ENCODE measurements around the gene SCFD2.
A peak's percentile ranks its signal among the peaks of the same experiment; 100 is the strongest.
"Not testable (repeated sequence)": the region's sequence is repeated elsewhere in the genome, so short reads cannot be mapped to it uniquely, and the experiment has no call there.

The SCFD2 gene

GRCh38 chr4:53189011-53189410 is 176.8 kb downstream of the SCFD2 start:
- DNase-seq (ENCODE audit: low read depth): peak; percentile 28

DNA sequence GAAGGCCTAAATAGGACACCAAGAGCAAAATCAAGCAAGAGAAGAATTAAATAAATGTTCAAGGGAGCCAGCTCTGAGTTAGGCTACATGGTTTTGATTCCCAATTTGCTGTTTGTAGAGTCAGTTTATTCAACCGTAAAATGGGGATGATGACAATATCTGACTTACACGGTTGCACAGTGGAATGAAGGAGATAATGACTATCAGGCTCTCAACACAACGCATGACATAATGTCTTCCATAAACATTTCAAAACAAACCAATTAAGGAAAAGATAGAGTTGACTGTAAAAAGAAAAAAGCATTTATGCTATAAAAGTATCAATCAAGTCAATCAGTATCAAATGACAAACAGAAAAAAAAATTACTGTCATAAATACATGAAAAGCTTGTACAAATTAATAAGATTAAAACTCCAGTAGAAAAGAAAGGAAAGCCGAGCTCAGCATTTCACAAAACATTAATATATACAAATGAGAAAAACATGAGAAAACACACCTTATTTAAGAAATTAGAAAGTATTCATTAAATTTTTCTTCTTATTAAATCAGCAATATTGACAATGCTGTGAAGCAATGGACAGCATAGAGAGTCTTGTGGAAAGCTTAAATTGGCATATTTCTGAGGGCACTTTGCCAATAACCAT is 179.0 kb downstream of the SCFD2 start:
- no peak for DNase-seq (ENCODE audit: low read depth)

DNA sequence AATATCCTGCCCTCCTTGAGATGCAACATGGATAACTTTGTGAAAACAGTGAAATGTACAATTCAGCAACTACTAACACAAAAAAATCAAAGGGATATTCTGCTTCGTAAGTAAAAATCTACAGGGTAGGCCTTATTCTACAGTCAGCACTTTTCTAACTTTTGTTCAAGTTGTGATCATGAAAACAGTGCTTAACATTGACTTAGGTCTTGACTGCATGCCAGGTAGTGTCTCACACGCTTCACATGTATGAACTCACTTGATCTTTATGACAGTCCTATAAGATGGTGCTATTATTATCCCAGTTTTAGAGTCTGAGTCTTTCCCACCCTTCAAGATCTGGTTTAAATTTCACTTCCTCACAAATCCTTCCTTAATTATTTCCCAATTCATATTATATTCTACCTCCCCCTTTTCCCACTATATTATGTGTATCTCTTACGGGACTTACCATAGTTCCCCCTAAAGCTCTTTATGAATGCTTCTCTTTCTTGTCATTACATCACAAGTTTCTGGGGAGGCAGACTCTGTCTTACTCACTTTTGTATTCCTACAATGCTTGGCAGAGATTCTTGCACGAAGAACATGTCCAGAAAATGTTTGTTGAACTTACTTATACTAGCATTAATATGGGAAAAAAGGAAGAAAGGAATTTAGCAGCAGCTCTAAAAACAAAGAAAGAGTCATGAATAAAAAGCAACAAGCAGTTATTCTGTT is 179.8 kb downstream of the SCFD2 start:
- DNase-seq (ENCODE audit: low read depth): no peak

- DNase-seq (ENCODE audit: low read depth): no peak
These were observed 182.1 kb downstream of the SCFD2 start for GRCh38 chr4:53183754-53184153.

- DNase-seq (ENCODE audit: low read depth): not testable (repeated sequence)
These were observed 188.1 kb downstream of the SCFD2 start for GRCh38 chr4:53177751-53178150.

GRCh38 chr4:53175640-53176039 is 190.2 kb downstream of the SCFD2 start:
- no peak for DNase-seq (ENCODE audit: low read depth)

GRCh38 chr4:53174823-53175222 is 191.0 kb downstream of the SCFD2 start:
- no peak for DNase-seq (ENCODE audit: low read depth)

- no peak for DNase-seq (ENCODE audit: low read depth)
These were observed 192.3 kb downstream of the SCFD2 start for GRCh38 chr4:53173576-53173975.

GRCh38 chr4:53171797-53172196 is 194.1 kb downstream of the SCFD2 start:
- no peak for DNase-seq (ENCODE audit: low read depth)

- no peak for DNase-seq (ENCODE audit: low read depth)
These were observed 195.9 kb downstream of the SCFD2 start for GRCh38 chr4:53169695-53170617.

GRCh38 chr4:53168228-53168627 is 197.6 kb downstream of the SCFD2 start:
- peak; percentile 9 for DNase-seq (ENCODE audit: low read depth)

DNA sequence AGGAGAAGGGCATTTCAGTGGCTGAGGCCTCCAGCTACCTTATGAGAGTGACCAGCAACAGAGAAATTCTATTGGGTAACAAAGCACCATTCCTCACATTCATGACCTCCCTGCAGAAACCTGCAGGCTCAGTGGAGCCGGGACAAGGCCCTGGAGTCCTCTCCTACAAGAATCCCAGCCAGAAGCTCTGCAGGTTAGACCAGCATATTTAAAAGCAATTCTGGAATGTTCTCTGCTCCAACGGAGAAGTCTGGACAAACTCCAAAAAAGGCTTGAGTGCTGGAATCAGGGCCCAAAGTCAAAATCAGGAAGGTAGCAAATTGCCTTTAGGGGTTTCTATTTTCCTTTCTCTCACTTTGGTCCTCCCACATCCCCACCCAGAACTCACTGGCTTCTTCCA is 202.9 kb downstream of the SCFD2 start:
- no peak for DNase-seq (ENCODE audit: low read depth)

DNA sequence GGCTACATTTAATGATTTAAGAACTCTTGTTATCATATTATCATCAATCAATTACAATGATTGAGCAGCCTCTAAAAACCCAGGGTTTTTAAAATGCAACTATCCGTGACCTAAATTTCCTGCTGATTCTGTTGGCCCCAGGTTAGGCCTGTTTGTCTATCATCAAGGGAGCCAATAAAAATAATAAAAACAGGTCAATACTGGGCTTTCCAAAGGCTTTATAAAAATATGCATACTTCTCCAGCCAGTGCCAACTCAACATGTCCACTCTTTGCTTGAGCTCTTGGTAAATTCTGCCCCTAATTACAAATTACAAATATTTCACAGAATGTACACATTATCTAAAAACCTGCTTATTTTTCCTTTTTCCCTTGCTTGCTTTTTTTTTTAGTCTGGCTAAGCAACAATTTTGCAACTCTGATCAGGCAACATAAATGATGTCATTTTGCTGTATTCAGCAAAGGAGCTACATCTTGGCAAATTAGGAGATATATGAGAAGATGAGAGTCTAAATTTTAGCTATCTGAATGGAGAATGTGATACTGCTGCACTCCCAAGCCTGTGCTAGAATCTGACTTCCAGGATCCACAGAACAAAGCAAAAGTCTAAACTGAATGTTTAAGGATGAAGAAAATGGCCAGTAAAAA is 204.0 kb downstream of the SCFD2 start:
- DNase-seq (ENCODE audit: low read depth): no peak

DNA sequence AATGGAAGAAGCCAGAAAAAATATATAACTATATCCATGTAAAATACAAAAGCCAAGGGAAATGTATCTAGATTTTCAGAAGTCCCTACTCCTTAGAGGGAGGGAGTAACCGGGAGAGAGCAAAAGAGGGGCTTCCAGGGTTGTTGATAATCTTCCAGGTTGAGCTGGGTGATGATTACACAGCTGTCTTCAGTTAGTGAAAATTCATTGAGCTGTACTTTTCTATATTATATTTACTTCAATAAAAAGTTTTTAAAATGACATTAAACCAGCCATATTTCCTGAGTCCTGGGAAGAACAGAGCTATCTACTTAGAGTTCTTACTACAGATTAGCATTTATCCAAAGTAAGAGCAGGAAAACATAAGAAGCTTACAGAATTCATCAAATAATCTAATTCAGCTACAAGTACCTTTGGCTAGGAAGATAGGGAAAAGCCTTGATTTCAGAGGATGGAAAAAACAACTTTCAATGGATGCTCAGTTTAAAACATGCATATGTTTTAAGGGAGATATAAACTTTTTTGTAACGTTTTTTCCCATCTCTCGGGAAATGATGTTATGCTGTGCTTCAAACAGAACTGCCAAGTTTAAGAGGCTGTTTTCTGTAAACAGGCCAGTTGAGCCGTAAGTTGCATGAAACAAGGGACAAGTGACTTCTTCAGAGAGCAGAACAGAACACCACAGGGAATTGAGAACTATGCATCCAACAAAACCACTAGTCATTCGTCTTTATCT is 204.6 kb downstream of the SCFD2 start:
- DNase-seq (ENCODE audit: low read depth): no peak

DNA sequence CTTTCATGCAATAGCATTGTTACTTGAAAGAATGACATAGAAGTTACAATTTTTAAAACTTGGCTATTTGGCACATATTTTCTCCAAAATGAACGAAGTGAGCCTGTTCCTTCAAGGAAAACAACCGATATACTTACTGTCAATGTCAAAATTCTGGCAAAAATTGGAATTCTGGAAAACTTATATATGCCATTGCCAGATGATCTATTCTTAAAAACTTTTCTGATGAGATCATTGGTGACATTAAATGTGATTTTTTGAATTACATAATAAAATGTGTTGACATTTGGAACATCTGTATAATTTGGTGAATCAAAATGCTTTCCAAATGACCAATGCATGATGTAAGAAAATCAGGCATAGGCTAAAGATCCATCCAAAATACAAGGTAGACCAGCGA is 209.0 kb downstream of the SCFD2 start:
- DNase-seq (ENCODE audit: low read depth): no peak

- DNase-seq (ENCODE audit: low read depth): no peak
These were observed 213.4 kb downstream of the SCFD2 start for GRCh38 chr4:53152467-53152866.

DNA sequence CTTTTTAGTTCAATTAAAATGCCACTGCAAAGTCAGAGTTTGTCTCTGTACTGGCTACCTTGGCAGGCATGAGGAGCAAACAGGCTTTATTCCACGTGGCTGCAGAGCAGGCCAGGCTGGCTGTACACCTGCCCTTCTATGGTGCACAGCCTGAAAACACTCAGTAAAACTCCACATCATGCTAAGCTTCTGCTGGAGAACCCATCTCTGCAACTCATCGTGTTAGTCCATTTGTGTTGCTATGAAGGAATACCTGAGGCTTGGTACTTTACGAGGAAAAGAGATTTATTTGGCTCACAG is 214.4 kb downstream of the SCFD2 start:
- no peak for DNase-seq (ENCODE audit: low read depth)

DNA sequence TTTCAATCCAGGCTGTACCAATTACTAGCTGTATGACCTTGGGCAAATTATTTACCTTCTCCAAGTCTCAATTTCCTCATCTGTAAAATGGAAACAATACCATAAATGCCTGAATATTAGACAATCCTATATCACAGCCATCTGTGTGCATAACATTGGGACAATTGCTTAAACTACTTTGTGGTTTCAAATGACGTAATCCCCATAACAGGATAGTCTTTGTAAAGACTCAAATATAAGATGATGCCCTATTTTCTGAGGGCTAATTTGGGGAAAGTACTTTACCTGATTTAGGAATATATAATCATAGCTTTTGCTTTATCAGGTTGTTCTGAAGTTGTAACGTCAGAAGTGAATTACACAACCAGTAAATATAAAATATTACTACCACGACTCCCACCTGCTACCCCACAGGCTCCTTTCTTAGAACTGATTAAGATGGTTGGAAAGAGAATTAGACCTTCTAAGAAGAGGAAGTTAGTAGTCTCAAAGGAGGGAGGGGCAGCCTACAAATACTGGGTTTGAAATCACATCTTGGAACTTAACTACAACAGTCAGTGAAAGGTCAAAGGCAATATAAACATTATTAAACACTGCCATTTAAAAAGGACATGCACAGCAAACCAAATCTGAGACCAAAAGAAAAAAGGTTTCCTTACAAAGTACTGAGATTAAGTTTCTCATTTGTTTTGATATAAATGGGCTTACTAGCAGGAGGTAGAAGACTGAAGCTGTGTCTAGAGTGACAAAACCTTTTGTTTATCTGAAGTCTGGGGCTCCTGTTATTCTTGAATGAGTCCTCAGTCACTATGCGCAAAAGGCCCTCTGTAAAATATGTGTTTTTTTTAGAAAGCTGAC is 215.0 kb downstream of the SCFD2 start:
- DNase-seq (ENCODE audit: low read depth): no peak

- DNase-seq (ENCODE audit: low read depth): no peak
These were observed 218.2 kb downstream of the SCFD2 start for GRCh38 chr4:53147711-53148110.

GRCh38 chr4:53147197-53147596 is 218.7 kb downstream of the SCFD2 start:
- no peak for DNase-seq (ENCODE audit: low read depth)

DNA sequence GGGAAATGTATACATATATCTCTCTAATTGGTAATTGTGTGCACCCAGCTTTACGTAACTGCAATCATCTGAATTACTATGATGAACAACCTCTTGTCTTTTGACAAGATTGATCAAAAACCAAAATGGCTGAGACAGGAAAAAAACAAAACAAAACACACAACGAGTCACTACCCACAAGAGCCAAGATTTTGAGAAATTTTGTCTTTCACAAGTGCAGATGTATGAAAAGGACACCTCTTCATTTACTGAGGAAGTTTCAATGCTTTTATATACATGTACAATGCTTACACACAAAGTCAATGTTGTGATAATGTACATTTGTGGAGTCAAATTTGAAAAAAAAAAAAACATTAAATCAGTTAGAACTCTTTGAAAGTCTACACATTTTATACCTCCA is 224.6 kb downstream of the SCFD2 start:
- DNase-seq (ENCODE audit: low read depth): peak; percentile 3

Measured in ELR (cell line).